Dendritic cell treated with granulocyte-macrophage colony-stimulating factor and Interleukin-4, amounts not matched to agents 40 ng/mL and 50 ng/mL, for 4 days (primary cell): ENCODE data around the gene MAP10.

ENCODE experiments used
- H3K27ac Mint-ChIP-seq: one replicate; pipeline ENCODE4 v1.8.0; 2022; ENCODE audit warnings: mild to moderate bottlenecking, mixed read lengths
- H3K27me3 Mint-ChIP-seq: one replicate; pipeline ENCODE4 v1.8.0; 2022; ENCODE audit warnings: mild to moderate bottlenecking, mixed read lengths
- H3K36me3 Mint-ChIP-seq: one replicate; pipeline ENCODE4 v1.8.0; 2022; ENCODE audit warnings: low read depth, mixed read lengths
- H3K4me1 Mint-ChIP-seq: one replicate; pipeline ENCODE4 v1.8.0; 2022; ENCODE audit warnings: low read depth, mixed read lengths
- H3K4me3 Mint-ChIP-seq: one replicate; pipeline ENCODE4 v1.8.0; 2022; ENCODE audit warnings: mild to moderate bottlenecking, moderate library complexity, mixed read lengths
- H3K9me3 Mint-ChIP-seq: one replicate; pipeline ENCODE4 v1.8.0; 2022; ENCODE audit warnings: mixed read lengths
- intact Hi-C: fragments of 100-400 bp; cut with micrococcal nuclease; formaldehyde crosslinking; loops from one replicate; pipeline ENCODE4 v1.15.0; 2022

The MAP10 gene

GRCh38 chr1:232818040-232818439, 12.8 kb downstream of the MAP10 start:
- intact Hi-C loops = no loop called here
- H3K4me3 Mint-ChIP-seq = no peak overlapping the region
- no peaks in the 10 kb centered on the region for H3K36me3 Mint-ChIP-seq
- H3K27me3 Mint-ChIP-seq = no peaks in the 10 kb centered on the region
- no peak overlapping the region for H3K27ac Mint-ChIP-seq
- no peaks in the 10 kb centered on the region for H3K9me3 Mint-ChIP-seq
- peaks cover 11% of the 10 kb centered on the region for H3K4me1 Mint-ChIP-seq

GRCh38 chr1:232820431-232820830, 15.2 kb downstream of the MAP10 start:
- H3K27me3 Mint-ChIP-seq = no peaks in the 10 kb centered on the region
- no peaks in the 10 kb centered on the region for H3K36me3 Mint-ChIP-seq
- H3K27ac Mint-ChIP-seq = no peak overlapping the region
- H3K4me3 Mint-ChIP-seq = no peak overlapping the region
- intact Hi-C loops = no loop called here
- no peaks in the 10 kb centered on the region for H3K4me1 Mint-ChIP-seq
- no peaks in the 10 kb centered on the region for H3K9me3 Mint-ChIP-seq

GRCh38 chr1:232822530-232822929, 17.3 kb downstream of the MAP10 start:
- H3K4me3 Mint-ChIP-seq = no peak overlapping the region
- H3K27ac Mint-ChIP-seq = no peak overlapping the region
- H3K36me3 Mint-ChIP-seq = no peaks in the 10 kb centered on the region
- H3K9me3 Mint-ChIP-seq = no peaks in the 10 kb centered on the region
- H3K4me1 Mint-ChIP-seq = no peaks in the 10 kb centered on the region
- intact Hi-C loops = no loop called here
- no peaks in the 10 kb centered on the region for H3K27me3 Mint-ChIP-seq

GRCh38 chr1:232826318-232826717, 21.1 kb downstream of the MAP10 start:
- no peaks in the 10 kb centered on the region for H3K4me1 Mint-ChIP-seq
- no peaks in the 10 kb centered on the region for H3K27me3 Mint-ChIP-seq
- H3K9me3 Mint-ChIP-seq = no peaks in the 10 kb centered on the region
- H3K27ac Mint-ChIP-seq = no peak overlapping the region
- intact Hi-C loops = no loop called here
- H3K36me3 Mint-ChIP-seq = no peaks in the 10 kb centered on the region
- H3K4me3 Mint-ChIP-seq = no peak overlapping the region

- intact Hi-C loops = no loop called here
- H3K4me1 Mint-ChIP-seq = no peaks in the 10 kb centered on the region
- no peaks in the 10 kb centered on the region for H3K27me3 Mint-ChIP-seq
- no peaks in the 10 kb centered on the region for H3K9me3 Mint-ChIP-seq
- H3K27ac Mint-ChIP-seq = no peak overlapping the region
- H3K36me3 Mint-ChIP-seq = no peaks in the 10 kb centered on the region
- H3K4me3 Mint-ChIP-seq = no peak overlapping the region
Observed at GRCh38 chr1:232830661-232831060, 25.4 kb downstream of the MAP10 start.

GRCh38 chr1:232831895-232832294, 26.7 kb downstream of the MAP10 start:
- Mint-ChIP-seq H3K27ac (no peak overlapping the region), H3K9me3 (no peaks in the 10 kb centered on the region), H3K4me1 (no peaks in the 10 kb centered on the region), H3K36me3 (no peaks in the 10 kb centered on the region), H3K27me3 (no peaks in the 10 kb centered on the region), H3K4me3 (no peak overlapping the region)
- intact Hi-C loops = no loop called here

- H3K27me3 Mint-ChIP-seq = no peaks in the 10 kb centered on the region
Observed at GRCh38 chr1:232834066-232834465, 28.9 kb downstream of the MAP10 start.

GRCh38 chr1:232835166-232835565, 29.9 kb downstream of the MAP10 start:
- intact Hi-C loops = no loop called here
- no peaks in the 10 kb centered on the region for H3K27me3 Mint-ChIP-seq
- no peaks in the 10 kb centered on the region for H3K36me3 Mint-ChIP-seq
- H3K4me3 Mint-ChIP-seq = no peak overlapping the region
- peaks cover 6% of the 10 kb centered on the region for H3K9me3 Mint-ChIP-seq
- H3K4me1 Mint-ChIP-seq = no peaks in the 10 kb centered on the region
- H3K27ac Mint-ChIP-seq = no peak overlapping the region

More at GRCh38 chr1:232834066-232834465, 28.9 kb downstream of the MAP10 start:
- no peak overlapping the region for H3K4me3 Mint-ChIP-seq
- H3K9me3 Mint-ChIP-seq = no peaks in the 10 kb centered on the region
- intact Hi-C loops = no loop called here
- no peak overlapping the region for H3K27ac Mint-ChIP-seq
- no peaks in the 10 kb centered on the region for H3K4me1 Mint-ChIP-seq
- H3K36me3 Mint-ChIP-seq = no peaks in the 10 kb centered on the region

GRCh38 chr1:232837087-232837486, 31.9 kb downstream of the MAP10 start:
- H3K9me3 Mint-ChIP-seq = peaks cover 9% of the 10 kb centered on the region
- H3K4me1 Mint-ChIP-seq = no peaks in the 10 kb centered on the region
- no peaks in the 10 kb centered on the region for H3K27me3 Mint-ChIP-seq
- no peaks in the 10 kb centered on the region for H3K36me3 Mint-ChIP-seq
- intact Hi-C loops = no loop called here
- no peak overlapping the region for H3K27ac Mint-ChIP-seq
- H3K4me3 Mint-ChIP-seq = no peak overlapping the region

GRCh38 chr1:232841823-232842565, 36.8 kb downstream of the MAP10 start:
- Mint-ChIP-seq H3K4me3 (no peak overlapping the region), H3K9me3 (peaks cover 9% of the 10 kb centered on the region), H3K27me3 (no peaks in the 10 kb centered on the region), H3K27ac (no peak overlapping the region), H3K4me1 (no peaks in the 10 kb centered on the region), H3K36me3 (no peaks in the 10 kb centered on the region)
- intact Hi-C loops = no loop called here

- Mint-ChIP-seq H3K9me3 (peaks cover 7% of the 10 kb centered on the region), H3K36me3 (no peaks in the 10 kb centered on the region), H3K4me3 (no peak overlapping the region), H3K4me1 (no peaks in the 10 kb centered on the region), H3K27ac (no peak overlapping the region), H3K27me3 (no peaks in the 10 kb centered on the region)
- intact Hi-C loops = no loop called here
Observed at GRCh38 chr1:232844791-232845190, 39.6 kb downstream of the MAP10 start.

- Mint-ChIP-seq H3K4me3 (no peak overlapping the region), H3K4me1 (no peaks in the 10 kb centered on the region), H3K9me3 (no peaks in the 10 kb centered on the region), H3K27ac (no peak overlapping the region), H3K36me3 (no peaks in the 10 kb centered on the region), H3K27me3 (no peaks in the 10 kb centered on the region)
- intact Hi-C loops = no loop called here
Observed at GRCh38 chr1:232845406-232845955, 40.3 kb downstream of the MAP10 start.

- Mint-ChIP-seq H3K4me1 (peaks cover 5% of the 10 kb centered on the region), H3K4me3 (no peak overlapping the region), H3K36me3 (no peaks in the 10 kb centered on the region), H3K9me3 (no peaks in the 10 kb centered on the region), H3K27me3 (no peaks in the 10 kb centered on the region), H3K27ac (no peak overlapping the region)
- intact Hi-C loops = no loop called here
Observed at GRCh38 chr1:232851532-232851931, 46.3 kb downstream of the MAP10 start.

- H3K27ac Mint-ChIP-seq = no peak overlapping the region
- intact Hi-C loops = no loop called here
- H3K4me1 Mint-ChIP-seq = peaks cover 5% of the 10 kb centered on the region
- no peaks in the 10 kb centered on the region for H3K36me3 Mint-ChIP-seq
- no peaks in the 10 kb centered on the region for H3K27me3 Mint-ChIP-seq
- no peak overlapping the region for H3K4me3 Mint-ChIP-seq
- no peaks in the 10 kb centered on the region for H3K9me3 Mint-ChIP-seq
Observed at GRCh38 chr1:232853994-232854797, 49.0 kb downstream of the MAP10 start.
